ENCODE results near the gene PACRG.

Gene PACRG

DNA sequence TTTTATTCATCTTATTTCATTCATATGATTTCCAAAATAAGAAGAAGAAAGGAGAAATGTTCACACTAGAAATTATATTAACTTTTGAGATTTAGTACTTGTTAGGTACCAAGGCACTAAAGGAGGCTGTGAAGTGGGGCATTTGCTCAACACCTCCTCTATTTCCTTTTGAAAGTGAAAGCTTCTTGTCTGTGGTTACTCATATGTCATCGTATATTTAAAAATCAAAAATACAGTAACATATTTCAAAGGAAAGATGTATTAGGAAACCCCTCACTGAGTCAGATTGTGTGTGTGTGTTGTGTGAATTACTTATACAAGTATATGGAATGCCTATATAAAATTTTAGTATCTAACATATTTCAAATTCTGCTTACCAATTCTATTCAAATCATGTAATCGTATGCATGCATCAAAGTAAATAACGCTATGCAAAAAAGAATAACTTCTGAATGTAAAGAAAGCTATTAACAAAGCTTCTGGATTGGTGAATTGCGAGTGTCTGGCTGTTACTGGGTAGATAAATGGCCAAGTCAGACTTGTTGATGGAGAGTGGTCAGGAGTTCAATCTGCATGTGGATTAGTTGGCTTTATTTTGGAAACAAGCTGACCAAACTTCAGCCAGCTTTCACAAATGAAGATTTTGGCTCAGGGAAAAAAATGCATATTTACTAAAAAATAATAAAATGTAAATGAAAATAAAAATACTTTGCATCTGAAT is 70.9 kb downstream of the PACRG start:
- FAIRE-seq: no peak

DNA sequence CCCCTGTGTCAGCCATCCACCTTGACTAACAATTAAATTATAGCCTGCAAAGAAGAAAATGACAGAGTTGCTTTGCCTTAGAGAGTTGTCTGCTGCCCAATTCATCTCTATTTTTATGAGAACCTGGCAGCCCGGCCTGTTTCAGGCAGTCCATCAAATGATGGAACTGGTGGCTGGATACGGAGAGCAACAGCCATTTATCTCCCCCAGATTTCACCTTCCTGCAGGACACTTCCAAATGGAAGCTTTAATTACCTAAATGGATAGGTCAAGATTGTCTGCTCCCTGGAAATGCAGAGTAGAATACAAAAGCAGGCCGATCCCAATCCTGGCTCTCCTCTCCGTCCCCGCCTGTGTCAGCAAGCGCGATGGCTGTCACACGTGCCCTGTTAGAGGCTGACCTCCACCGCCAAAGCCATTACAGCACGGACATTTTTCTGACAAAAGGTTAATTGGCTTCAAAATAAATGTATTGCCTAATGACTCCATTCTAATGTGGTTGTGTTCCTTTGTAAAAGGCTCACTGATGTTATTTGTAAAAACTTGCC is 86.7 kb downstream of the PACRG start:
- no peak for FAIRE-seq

DNA sequence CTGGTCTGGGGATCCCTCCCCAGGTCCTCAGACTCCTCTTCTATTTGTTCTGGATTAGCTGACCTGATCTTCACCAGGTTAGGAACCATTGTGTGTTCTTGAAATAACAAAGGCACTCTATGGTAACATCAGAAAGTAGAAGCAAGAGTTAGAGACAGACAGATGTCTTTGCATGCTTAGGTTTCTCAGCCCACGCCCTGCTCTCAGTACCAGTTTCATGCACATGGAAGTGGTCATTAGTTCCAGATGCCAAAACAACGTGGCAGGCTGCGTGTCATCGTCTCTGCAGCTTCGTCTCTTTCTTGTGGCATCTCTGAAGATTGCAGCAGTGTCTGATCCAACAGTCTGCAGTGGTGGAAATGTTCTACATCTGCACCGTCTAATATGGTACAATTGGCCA is 89.4 kb downstream of the PACRG start:
- FAIRE-seq: no peak

DNA sequence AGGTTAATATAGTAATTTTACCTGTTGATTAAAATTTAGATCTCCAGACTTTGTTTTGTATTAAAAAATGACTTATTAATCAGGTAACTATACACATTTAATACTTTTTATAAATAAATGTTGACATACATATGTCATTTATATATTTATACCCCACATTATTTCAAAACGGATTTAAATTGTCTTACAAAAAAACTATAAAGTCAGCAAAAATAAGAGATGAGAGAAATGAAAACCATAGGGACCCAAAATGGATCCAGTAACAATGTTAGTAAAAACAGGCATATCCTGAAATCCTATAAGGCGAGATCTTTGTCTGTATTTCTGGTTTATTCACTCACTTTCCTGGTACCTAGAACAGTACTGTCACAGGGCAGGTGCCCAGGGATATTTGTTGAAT is 91.5 kb downstream of the PACRG start:
- FAIRE-seq: no peak

DNA sequence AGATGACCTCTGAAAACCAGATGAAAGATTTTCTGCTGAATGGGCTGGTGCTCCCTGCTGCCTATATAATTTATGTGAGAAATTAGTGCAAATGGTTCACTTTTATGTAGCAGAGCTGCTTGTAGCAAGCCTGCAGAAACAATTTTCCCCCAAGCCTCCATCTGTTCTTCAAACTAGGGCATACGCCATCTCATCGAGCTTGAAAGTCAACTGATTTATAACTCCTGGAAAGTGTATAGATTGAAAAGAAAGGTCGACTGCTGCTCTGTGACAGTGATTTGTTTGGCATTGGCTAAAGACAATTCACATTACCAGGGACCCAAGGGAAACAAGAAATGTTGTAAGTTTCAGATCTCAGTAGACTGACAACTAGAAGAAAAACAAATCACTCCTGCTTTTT is 93.3 kb downstream of the PACRG start:
- FAIRE-seq: no peak

DNA sequence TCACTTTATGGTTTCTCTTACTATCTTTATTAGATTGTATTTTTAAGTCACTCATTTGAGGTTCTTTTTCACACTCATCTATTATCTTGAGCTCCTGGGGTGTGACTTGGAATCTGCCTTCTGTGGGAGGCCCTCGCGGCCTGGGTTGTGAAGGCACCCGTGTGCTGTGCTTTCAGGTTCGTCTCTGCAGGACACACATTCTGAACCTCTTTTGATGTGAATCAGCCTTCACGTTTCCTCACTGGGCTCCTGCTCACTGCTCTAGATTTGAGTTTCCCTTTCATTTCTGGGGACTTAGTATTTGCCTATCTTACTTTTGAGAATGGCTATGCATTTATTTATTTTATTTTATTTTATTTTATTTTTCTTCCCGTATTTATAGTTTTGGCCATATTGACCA is 97.8 kb downstream of the PACRG start:
- no peak for FAIRE-seq

DNA sequence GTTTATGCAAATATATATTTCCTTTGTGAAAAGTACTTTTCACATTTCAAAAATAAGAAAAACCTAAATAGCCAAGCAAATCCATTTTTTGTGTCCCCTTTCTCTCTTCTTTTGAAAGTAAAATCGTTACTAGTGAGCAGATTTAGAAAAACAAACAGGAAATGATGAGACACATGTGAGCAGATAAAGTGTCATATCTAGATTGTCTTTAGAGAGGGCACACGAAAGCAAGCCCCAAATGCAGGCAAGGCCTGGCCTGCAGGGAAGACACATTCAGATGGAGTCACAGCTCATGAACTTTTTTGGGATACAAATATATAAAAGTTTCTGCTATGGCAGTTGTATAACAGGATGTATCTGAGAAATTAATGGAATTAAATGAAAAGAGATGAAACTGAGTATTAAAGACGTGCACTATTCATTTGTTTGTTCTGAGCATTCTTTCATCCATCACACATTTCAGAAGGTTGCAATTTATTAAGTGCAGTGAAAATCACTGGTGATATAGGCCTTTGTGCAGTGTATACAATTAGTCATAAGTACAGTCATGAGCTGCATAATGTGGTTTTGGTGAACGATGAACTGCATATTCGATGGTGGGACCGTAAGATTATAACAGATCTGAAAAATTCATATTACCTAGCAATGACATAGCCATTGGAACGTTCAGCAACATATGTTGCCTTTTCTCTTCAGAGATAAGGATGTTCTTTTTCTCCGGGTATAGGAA is 101.4 kb downstream of the PACRG start:
- FAIRE-seq: no peak

DNA sequence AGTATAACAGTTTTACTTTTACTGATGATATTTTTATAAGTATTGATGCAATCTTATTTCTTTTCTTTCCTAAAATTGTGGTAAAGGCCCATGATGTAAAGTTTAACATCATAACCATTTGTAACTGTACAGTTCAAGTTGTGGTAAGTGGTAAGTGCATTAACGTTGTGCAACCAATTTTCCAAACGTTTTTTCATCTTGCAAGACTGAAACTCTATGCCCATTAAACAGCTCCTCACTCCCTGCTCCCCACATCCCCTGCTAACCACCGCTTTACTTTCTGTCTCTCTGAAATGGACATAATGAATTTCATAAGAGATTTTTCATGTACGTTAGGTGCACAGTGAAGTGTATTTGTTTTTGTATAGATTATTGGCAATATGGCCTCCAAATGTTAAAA is 106.0 kb downstream of the PACRG start:
- no peak for FAIRE-seq

DNA sequence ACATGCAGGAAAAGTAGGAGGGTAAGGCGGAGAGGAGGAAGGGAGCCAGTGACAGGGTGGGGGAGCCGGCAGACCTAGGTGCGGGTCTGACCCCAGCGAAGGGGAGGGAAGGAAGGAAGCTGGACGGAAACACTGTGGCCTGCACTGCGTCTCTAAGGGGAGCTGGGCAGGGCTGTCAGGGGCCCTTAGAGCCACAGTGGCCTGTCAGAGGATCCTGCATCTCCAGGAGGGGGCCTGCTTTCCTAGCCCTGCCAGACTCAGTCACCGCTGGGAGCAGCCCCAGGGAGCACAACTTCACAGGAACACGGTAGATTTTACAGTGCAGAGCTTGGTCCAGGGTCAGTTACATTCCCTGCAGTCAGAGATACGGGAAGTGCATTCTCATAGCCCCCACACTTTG is 118.2 kb downstream of the PACRG start:
- FAIRE-seq: no peak

DNA sequence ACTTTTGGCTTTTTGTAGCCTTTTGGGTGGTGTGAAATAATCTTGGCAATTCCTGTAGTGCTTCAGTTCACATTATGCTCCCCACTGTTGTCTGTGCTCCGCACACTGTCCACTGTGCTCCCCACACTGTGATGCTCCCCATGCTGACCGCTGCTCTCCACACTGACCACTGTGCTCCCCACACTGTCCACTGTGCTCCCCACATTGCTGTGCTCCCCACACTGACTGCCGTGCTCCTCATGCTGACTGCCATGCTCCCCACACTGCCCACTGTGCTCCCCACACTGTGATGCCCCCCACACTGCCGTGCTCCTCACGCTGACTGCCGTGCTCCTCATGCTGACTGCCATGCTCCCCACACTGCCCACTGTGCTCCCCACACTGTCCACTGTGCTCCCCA is 118.9 kb downstream of the PACRG start:
- no peak for FAIRE-seq

DNA sequence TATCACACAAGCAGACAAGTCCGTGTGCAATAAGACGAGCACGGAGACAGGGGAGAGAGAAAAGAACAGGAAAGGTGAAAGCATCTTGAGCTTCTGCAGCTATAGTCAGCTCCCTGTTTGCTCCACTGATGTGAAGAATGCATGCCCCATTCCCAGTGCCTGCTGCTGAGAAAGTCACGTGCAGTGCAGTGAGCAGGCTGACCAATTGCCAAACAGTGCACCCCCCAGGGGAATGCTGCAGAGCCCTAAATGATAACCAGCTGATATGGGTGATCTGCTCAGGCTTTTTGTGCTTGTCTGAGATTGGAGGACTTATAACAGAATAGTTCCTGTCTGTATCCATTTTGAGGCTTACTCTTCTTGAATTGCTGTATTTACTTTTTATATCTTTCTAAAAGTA is 121.5 kb downstream of the PACRG start:
- FAIRE-seq: no peak

DNA sequence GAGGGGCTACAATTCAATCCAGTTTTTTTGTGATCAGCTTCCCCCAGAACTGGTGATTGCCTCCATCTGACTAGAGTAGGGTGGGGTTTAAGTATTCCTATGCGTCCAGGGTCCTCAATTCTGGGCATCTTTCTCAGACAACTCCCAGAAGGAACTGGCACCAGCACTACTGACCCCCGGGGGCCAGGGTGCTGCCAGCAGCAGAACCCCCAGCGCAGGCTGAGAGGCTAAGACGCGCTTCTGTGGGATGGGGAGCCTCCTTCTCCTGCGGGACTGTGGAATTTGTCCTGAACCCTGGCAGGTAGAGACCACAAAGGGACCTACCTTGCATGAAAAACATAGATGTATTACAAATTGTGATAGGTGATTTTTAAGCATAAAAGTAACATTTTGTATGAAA is 124.4 kb downstream of the PACRG start:
- no peak for FAIRE-seq

DNA sequence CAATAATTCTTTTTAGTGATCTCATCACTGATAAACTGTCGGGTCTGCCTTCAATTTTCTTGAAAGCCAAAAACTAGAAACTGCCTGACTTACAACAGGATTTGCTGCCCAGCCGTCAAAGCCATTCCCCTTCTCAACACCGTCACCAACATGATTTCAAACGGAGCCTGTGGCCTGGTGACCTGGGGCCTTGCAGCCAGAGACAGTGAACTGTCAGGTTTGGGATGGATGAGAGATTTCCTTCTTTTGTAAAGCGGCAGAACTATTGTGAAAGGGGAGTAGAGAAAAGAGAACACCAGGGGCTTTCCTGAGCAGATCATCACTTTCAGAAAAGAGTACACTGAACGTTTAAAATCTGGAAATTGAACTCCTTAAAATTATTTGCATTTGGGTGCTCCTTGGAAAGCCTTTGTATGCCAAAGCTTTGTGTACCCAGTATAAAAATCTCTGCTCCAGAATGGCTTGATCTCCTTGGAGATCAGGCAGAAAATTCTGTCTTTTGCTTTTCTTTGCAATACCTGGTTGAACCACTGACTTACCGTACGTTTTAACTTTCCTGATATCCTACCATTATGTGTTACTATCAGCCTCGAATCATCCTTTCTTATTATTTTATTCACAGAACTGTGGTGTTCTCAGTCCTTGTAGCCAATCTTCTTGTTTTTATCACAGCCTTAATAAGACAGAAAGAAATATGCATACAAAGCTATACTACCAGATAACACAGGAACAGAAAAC is 125.2 kb downstream of the PACRG start:
- FAIRE-seq: no peak

DNA sequence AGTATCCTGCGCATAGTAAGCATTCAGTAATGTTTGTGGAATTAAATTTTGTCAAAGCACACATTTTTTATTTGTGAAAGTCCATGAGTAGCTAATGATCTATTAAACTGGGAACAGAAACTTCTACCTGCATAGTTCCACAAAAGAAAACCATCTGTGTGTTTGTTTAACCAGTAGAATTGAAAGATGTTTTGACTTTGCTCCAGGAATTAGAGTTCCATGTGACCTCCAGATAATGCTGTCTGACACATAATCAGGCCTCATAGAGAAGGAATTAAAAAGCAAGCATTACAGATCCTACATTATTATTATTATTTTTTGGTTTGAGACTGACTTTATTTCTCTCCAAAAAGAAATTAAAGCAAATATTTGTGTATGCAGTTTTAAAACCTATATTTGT is 126.5 kb downstream of the PACRG start:
- no peak for FAIRE-seq

DNA sequence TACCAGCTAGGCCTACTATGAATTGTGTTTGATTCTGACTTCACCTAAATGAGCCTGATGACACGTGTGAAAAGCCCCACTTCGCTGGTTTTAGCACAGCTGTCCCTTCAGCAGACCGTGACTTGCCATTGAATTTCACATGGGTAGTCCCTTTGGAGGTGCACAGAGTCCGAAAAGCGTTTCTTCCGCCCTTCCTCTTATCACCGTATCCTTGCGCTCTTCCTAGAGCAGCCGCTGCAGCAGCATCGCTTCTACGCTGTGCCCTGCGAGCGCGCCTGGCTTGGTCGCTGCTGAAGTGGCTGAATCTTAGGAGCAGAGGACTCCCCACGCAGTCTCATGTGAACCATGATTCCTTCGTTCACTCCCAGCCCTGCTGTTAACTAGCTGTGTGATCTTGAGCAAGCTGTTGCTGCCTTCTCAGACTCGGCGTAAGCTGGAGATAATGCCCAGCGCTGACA is 127.0 kb downstream of the PACRG start:
- no peak for FAIRE-seq

DNA sequence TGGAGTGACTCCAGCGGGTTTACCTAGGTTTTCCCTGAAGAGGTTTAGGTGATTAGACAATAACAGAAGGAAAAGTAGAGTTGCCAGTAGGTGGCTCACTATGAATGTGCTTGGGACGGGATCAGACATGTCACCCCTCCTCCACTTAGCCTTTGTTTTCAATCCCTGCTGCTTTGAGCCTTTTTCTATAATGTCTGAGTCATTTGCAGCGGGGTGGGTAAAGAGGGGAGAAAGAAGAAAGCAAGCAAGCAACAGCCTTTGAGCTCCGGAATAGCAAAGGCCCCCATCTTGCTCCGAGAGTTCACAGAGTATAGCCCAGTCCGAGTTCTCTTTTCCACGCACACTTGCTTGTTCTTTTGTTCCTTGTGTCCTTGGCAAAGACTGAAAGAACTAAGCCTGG is 129.1 kb downstream of the PACRG start:
- FAIRE-seq: no peak

DNA sequence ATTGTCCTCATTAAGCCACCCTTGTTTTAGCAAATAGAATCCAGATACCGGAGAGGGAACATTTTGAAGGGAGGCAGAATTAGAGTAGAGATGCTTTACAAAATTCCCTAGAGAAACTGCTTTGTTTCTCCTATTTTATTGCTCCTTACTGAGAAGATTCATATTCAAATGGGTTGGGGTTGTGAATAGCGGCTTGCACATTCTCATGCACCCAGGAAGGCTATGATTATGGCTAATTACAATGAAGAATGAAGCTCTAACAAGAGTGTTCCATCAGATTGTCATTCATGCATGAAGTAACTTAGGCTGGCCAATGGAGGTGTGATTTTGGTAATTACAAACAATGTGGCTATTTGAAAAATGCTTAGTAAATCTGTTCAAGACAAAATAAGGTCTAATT is 129.6 kb downstream of the PACRG start:
- FAIRE-seq: no peak

DNA sequence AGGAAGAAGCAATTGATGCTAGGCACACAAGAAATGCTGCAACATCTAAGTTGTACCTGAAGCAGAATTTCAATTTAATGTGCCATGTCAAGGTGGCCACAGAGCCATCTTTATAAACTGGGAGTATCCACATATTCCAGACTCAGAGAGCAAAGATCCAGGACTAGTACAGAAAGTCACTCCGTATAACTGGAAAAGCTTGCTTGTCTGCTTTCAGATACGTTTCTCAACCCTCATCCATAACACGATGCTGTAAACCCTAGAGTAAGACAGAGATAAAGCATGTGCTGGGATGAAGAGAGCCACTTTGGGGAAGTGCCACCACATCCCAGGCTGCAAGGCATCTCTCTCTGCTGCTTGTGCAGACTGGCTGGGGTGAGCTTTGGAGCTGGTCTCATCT is 134.7 kb downstream of the PACRG start:
- FAIRE-seq: no peak

DNA sequence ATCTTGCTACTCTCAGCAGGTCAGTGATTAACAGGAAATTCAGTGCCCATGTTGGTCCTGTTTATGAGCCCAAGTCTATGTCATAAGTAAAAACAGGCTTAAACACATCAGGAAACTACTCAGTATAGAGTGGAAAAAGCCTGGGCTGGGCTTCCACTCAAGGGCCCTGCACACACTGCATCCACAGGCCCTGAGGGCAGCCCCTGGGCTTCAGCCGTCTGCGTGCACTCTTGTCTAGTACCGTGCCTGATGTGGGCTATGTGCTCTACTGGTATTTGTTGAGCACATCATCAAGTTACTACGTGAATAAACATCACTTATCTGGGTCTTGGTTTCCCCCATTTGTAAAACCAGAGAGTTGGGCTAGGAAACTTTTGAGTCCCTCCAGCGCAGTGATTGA is 135.2 kb downstream of the PACRG start:
- no peak for FAIRE-seq

DNA sequence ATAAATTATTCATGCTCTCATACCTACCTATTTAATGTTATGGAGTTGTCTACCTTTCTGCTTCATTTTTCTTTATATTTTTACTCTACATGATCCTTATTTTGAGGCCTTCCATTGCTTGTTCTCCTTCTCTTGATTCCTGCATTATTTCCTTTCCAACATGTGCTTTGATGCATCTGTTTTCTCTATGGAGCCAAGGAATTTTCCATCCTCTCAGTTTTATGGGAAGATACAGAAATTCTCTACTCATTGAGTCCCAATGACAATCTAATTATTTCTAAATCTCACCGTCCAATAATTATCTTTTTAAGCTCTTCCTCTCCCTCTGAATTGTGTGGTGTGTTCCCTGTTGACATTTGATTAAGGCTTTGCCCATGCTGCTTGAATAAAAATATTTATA is 136.0 kb downstream of the PACRG start:
- no peak for FAIRE-seq

DNA sequence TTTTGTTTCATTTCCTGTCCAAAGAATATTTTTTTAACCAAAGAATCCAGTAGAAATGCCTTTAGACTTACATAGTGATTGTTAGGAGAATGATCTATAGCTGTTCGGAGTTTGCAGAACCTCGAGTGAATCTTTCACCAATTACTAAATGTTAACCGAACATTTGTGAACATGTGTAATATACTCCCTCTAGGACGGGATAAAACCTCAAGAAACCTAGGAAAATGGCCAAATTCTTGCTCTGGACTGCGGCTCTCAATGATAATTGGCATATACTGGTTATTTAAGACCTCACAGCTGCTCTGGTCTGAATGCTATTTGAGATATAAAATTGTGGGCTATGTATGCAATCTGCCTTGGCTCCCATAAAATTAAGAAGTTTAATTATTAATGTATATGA is 137.1 kb downstream of the PACRG start:
- FAIRE-seq: no peak

DNA sequence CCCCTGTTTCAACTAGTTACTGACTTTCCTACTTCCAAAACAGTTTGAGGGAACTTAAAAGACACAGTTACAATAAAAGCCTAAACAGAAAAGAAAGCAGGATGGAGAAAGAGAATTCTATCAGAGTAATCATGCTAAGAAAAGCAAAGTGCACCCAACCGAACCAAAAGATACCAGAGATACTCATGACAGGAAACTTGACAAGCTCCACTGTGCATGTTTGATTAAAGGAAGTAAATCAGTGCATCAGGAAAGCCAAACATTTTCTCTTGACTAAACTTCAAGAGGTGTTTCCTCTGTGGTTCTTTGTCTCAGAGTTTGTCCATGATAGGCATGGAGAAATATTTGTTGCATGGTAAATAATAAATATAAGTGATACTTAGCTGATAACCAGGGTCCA is 138.9 kb downstream of the PACRG start:
- FAIRE-seq: no peak

DNA sequence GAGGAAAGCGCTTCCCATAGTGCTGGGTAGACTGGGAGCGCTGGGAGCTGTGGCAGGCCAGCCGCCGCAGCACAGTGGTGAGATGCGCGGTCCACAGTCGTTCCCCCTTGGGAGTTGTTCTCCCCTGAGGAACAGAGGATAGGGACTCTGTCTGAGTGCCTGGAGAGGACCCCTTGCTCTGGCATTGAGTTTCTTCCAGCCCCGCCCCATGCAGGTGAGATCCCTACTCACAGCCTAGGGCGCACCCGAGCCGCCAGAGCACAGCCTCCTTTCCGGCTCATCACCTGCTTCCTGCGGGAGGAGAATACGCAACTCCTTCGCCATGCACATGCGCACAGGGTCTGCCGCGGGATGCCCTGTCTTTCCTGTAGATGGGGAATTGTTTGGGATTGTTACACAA is 140.6 kb downstream of the PACRG start:
- no peak for FAIRE-seq

DNA sequence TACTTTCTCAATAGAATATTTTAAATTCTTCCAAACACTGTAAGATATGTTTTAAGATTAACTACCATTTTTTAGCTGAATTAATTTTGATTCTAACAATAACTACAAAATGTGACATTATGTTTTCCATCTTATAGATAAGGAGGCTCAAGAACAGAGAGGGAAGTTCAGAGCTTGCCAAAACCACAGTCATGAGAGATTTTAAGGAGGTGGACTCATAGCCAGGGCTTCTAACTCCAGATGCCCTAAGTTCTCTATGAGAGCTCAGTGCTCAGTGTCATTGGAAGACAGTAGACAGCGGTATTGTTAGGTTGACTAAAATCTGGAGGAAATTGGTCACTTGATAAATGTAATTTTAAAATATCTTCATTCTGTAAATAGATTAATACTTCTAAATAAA is 144.2 kb downstream of the PACRG start:
- no peak for FAIRE-seq

All from A204.1 (cell line).